Measurements from ENCODE around the gene ITPR1. TPM values are rescaled to one million over a fixed set of nuclear protein-coding genes. Genes with fewer than 3 reads are reported as not detected.
A peak's percentile ranks its signal among the peaks of the same experiment; 100 is the strongest.

ITPR1 gene
- total RNA-seq, 1 donor from 2014 or later, result 143 TPM

DNA sequence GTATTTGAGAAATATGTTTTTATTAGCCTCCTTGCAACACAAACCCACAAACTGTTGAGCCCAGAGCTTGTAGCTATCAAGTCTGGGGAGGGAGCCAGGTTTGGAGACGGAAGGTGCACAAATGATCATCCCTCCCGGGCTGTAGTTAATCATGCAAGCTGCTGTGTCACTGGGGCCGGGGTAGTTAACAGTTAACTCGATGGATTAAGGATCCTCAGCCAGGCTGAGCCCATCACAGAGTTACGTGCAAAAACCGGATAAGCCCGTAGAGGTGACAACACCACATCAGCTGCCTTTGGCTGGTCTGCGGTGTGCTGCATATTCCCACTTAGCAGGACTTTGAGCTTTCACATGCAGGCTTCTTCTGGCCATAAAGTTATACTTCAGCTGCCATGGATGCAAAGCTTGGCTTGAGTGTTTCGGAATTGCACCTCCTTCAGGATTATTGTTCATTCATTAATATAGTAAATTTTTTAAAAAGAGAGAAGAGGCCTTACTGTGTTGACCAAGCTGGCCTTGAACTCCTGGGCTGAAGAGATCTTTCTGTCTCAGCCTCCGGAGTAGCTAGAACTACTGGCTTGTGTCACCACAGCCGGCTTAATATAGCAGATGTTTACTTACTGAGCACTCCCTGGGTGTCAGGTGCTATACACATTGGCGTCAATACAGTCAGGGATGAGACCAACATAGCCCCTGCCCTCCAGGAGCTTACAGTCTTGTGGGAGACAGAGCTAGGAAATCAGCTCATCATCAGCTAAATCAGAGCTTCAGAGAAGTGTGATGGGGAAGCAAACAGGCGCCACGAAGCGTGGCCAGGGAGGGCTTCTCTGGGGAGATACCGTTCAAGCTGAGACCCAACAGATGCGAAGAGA, 259.3 kb downstream of the ITPR1 start:
- POLR2A ChIA-PET, result interaction anchor here (0.9 to 1.4 kb wide), 3 partner anchors 227 to 260 kb away, joined by 3 to 4 read pairs (median 3); partner anchors contain the start of gene BHLHE40
- H3K4me3 Mint-ChIP-seq, result no peak overlapping the region
- CTCF ChIA-PET, result interaction anchor here (1.5 to 4.4 kb wide), 3 partner anchors 41 to 306 kb away, joined by 3 to 14 read pairs (median 9); no protein-coding TSS in a partner anchor
- no peaks in the 10 kb centered on the region for H3K27me3 Mint-ChIP-seq
- DNase-seq (no peak), ATAC-seq (ENCODE audit: low read depth) (peak; percentile 58)
- peaks cover 32% of the 10 kb centered on the region for H3K4me1 Mint-ChIP-seq
- intact Hi-C loops (cut with micrococcal nuclease), result no loop called here
- peak overlapping the region; percentile 61 for H3K27ac Mint-ChIP-seq
- no peaks in the 10 kb centered on the region for H3K9me3 Mint-ChIP-seq
- peaks cover 85% of the 10 kb centered on the region for H3K36me3 Mint-ChIP-seq (ENCODE audit: low read depth)
- TF ChIP-seq CTCF (IDR thresholded peaks at IDR 0.05), result no peak

GRCh38 chr3:4753073-4753691, 260.0 kb downstream of the ITPR1 start:
- no peak for TF ChIP-seq CTCF (IDR thresholded peaks at IDR 0.05)
- peaks cover 84% of the 10 kb centered on the region for H3K36me3 Mint-ChIP-seq (ENCODE audit: low read depth)
- ChIA-PET POLR2A (interaction anchor here (0.9 to 1.4 kb wide), 3 partner anchors 226 to 260 kb away, joined by 3 to 4 read pairs (median 3); partner anchors contain the start of gene BHLHE40), CTCF (interaction anchor here (1.5 to 4.4 kb wide), 3 partner anchors 42 to 305 kb away, joined by 3 to 14 read pairs (median 9); no protein-coding TSS in a partner anchor)
- peaks cover 32% of the 10 kb centered on the region for H3K4me1 Mint-ChIP-seq
- no peak for DNase-seq
- peak overlapping the region; percentile 37 for H3K27ac Mint-ChIP-seq
- H3K27me3 Mint-ChIP-seq, result no peaks in the 10 kb centered on the region
- peak; percentile 26 for ATAC-seq (ENCODE audit: low read depth)
- H3K4me3 Mint-ChIP-seq, result no peak overlapping the region
- no peaks in the 10 kb centered on the region for H3K9me3 Mint-ChIP-seq
- intact Hi-C loops (cut with micrococcal nuclease), result no loop called here

DNA sequence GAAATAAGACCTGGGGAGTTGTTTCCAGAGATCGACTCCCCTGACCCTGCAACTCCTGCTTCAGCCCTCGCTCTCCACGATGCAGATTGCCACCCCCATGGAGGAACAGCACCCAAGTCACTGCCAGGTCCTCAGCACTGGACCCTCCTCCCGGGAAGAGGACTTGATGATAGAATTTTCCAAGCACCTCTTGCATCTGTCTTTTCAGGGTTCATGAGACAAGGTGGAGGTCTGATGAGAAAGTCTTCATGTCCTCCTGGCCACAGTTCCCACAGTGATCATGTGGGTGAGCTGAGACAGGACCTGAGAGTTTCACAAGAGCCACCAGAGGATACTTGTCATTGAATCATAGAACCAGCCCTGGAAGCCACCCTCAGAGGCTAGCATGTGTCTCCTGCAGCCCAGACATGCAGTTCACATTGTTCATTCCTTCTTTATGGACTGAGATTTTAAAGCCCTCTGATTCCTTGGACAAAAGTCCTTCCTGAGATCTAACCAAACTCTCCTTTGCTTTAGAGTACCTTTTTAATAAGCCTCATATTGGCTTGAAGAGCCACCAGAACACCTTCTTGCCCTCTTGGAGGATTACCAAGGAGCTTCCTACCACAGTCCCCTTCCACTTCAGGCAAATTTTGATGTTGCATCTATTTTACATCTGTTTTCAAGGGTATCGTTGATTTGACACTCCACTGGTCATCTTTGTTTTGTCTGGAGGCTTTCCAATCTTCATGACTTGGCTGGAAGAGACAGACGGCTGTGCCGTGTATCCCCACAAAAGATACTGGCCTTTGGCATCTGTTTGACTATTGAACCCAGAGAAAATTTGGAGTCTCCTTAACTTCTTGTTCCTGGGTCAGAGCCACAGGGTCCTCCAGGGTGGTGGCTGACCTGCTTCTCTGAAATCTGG, 261.3 kb downstream of the ITPR1 start:
- Mint-ChIP-seq H3K4me1 (peaks cover 32% of the 10 kb centered on the region), H3K27ac (peak overlapping the region; percentile 65), H3K27me3 (no peaks in the 10 kb centered on the region), H3K4me3 (no peak overlapping the region), H3K36me3 (ENCODE audit: low read depth) (peaks cover 84% of the 10 kb centered on the region), H3K9me3 (no peaks in the 10 kb centered on the region)
- POLR2A ChIA-PET, result interaction anchor here (0.7 to 1.0 kb wide), 2 partner anchors 14 to 87 kb away, joined by 3 to 4 read pairs; no protein-coding TSS in a partner anchor
- CTCF ChIA-PET, result interaction anchor here (0.6 kb wide), 1 partner anchor 43 kb away, joined by 3 read pairs; no protein-coding TSS in a partner anchor
- no peak for DNase-seq
- intact Hi-C loops (cut with micrococcal nuclease), result no loop called here
- TF ChIP-seq CTCF (IDR thresholded peaks at IDR 0.05), result no peak
- no peak for ATAC-seq (ENCODE audit: low read depth)

DNA sequence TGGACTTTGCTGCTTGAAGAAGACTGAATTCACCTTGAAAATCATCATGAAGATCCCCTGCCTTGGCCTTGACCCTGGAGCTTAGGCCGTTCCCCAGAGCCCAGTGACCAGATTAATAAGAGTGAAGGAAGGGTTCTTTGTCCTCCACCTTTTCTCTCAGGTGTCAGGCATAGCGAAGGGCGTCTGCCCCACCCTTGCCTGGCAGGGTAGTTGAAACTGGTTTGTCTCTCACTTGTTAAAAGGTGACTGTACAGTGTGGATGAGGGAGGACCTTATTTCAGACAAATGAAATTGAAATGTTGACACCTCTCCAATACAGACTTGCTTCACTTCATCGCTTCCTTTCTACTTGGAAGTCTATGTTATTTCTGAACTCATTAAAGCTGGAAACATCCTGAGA, 262.4 kb downstream of the ITPR1 start:
- Mint-ChIP-seq H3K27me3 (no peaks in the 10 kb centered on the region), H3K27ac (no peak overlapping the region), H3K9me3 (no peaks in the 10 kb centered on the region), H3K4me1 (peaks cover 28% of the 10 kb centered on the region), H3K36me3 (ENCODE audit: low read depth) (peaks cover 86% of the 10 kb centered on the region), H3K4me3 (no peak overlapping the region)
- ATAC-seq (ENCODE audit: low read depth) (no peak), DNase-seq (no peak)
- TF ChIP-seq CTCF (IDR thresholded peaks at IDR 0.05), result no peak
- CTCF ChIA-PET, result no interaction called here
- intact Hi-C loops (cut with micrococcal nuclease), result no loop called here
- POLR2A ChIA-PET, result no interaction called here

All from activated B cell treated with CpG ODN at 0.5 μM for 24 hours (primary cell).